HepG2 (cell line): ENCODE measurements around the gene PKIG. TPM values are rescaled to one million over a fixed set of nuclear protein-coding genes. Genes with fewer than 3 reads are reported as not detected.

Experiments
- ATAC-seq: fragments of 200-7000 bp; cut with Tn5 transposase; 3 replicates; pipeline ENCODE4 v1.9.1; 2020; ENCODE audit warnings: mild to moderate bottlenecking, moderate library complexity
- BruUV-seq: library from RNA; stranded (reverse); fragments of 400-500 nt; replicated peaks from 2 replicates; lab custom pipeline; 2021; lab: Mats Ljungman, UMichigan
- CTCF ChIA-PET: fragments of 300-600 bp; formaldehyde crosslinking; extraction: SDS; loops from one replicate; lab custom pipeline; 2021; ENCODE audit warnings: low total read pairs, inconsistent platforms, low intra/inter-chr PET ratio; lab: Yijun Ruan, JAX
- POLR2A ChIA-PET: fragments of 350-600 bp; sonication (Branson Sonifier 250); formaldehyde crosslinking; loops from one replicate; lab custom pipeline; 2020; ENCODE audit warnings: antibody characterized with exemption, inconsistent platforms; lab: Yijun Ruan, JAX
- DNase-seq: peaks from one replicate; pipeline ENCODE4 v3.0.0-alpha.2; 2015; ENCODE audit warnings: low spot score
- FAIRE-seq: peaks from 3 replicates; lab custom pipeline; 2011; peaks lifted over from hg19 to GRCh38; lab: Jason Lieb, UNC
- H2AFZ ChIP-seq: one replicate; pipeline ENCODE4 v1.6.1; 2011; ENCODE audit warnings: low read length, inconsistent platforms
- H3K27ac ChIP-seq: fragments of 300-600 bp; 3 replicates; pipeline ENCODE4 v1.8.0; 2011; ENCODE audit warnings: mixed run types, mild to moderate bottlenecking, mixed read lengths, low read length, inconsistent platforms; ENCODE audit not compliant: insufficient read depth; ENCODE audit errors: extremely low read length
- H3K27me3 ChIP-seq, 2 experiments: fragments of 200-600 bp in 1 of 2; 2 replicates in 1 of 2; 3 replicates in 1 of 2; pipeline versions ENCODE4 v1.6.0 to v1.8.0; 2011; ENCODE audit warnings: low read length in 2 of 2, mild to moderate bottlenecking in 2 of 2, moderate library complexity in 2 of 2, inconsistent platforms in 1 of 2; ENCODE audit not compliant: insufficient read depth in 2 of 2, control insufficient read depth in 1 of 2
- H3K36me3 ChIP-seq, 2 experiments: fragments of 200-600 bp in 1 of 2; replicated peaks in 1 of 2; 2 replicates in 1 of 2; 3 replicates in 1 of 2; pipeline versions ENCODE4 v1.5.1 to v1.8.0; 2011; ENCODE audit warnings: low read length in 2 of 2, inconsistent platforms in 1 of 2; ENCODE audit not compliant: insufficient read depth in 2 of 2, control insufficient read depth in 1 of 2
- H3K4me1 ChIP-seq: 2 replicates; pipeline ENCODE4 v1.5.1; 2012; ENCODE audit warnings: low read length, inconsistent platforms; ENCODE audit not compliant: insufficient read depth
- H3K4me2 ChIP-seq: 2 replicates; pipeline ENCODE4 v1.6.0; 2011; ENCODE audit warnings: low read depth, low read length, inconsistent platforms
- H3K4me3 ChIP-seq, 3 experiments: fragments of 200-600 bp in 1 of 3; sonication (generic), shearing (Covaris generic) in 1 of 3; replicated peaks in 1 of 3; 2 replicates each; pipeline ENCODE4 v1.5.1; 2011 to 2016; ENCODE audit warnings: low read length in 3 of 3, inconsistent platforms in 2 of 3, low read depth in 2 of 3, mild to moderate bottlenecking in 2 of 3, control low read depth in 1 of 3, mixed read lengths in 1 of 3; ENCODE audit not compliant: insufficient read depth in 1 of 3
- H3K79me2 ChIP-seq: one replicate; pipeline ENCODE4 v1.6.1; 2011; ENCODE audit warnings: low read length, inconsistent platforms; ENCODE audit not compliant: insufficient read depth
- H3K9ac ChIP-seq: 2 replicates; pipeline ENCODE4 v1.6.0; 2011; ENCODE audit warnings: mild to moderate bottlenecking, low read depth, low read length, inconsistent platforms; ENCODE audit not compliant: insufficient read depth
- H3K9me3 ChIP-seq: 2 replicates; pipeline ENCODE4 v1.5.1; 2012; ENCODE audit warnings: mild to moderate bottlenecking, low read length
- H4K20me1 ChIP-seq: 2 replicates; pipeline ENCODE4 v1.6.0; 2011; ENCODE audit warnings: inconsistent platforms, mild to moderate bottlenecking, low read length, moderate library complexity; ENCODE audit not compliant: insufficient read depth
- CHD2 ChIP-seq: IDR thresholded peaks from 2 replicates; pipeline ENCODE4 v1.6.1; 2011; ENCODE audit warnings: low read depth, low read length, improper control_type of control experiment
- ELK4 ChIP-seq: sonication (generic); formaldehyde crosslinking; IDR thresholded peaks from 2 replicates; pipeline ENCODE4 v1.9.0; 2021; ENCODE audit warnings: missing genetic modification reagents, borderline replicate concordance
- FOSL1 ChIP-seq: sonication (generic); formaldehyde crosslinking; IDR thresholded peaks from 2 replicates; pipeline ENCODE4 v1.9.0; 2021; ENCODE audit warnings: missing genetic modification reagents, borderline replicate concordance
- FOXA3 ChIP-seq: IDR thresholded peaks from 2 replicates; pipeline ENCODE4 v1.6.1; 2016; ENCODE audit warnings: missing genetic modification reagents, missing compliant biosample characterization
- KLF13 ChIP-seq: sonication (generic); formaldehyde crosslinking; IDR thresholded peaks from 2 replicates; pipeline ENCODE4 v1.4.0; 2020; ENCODE audit warnings: mild to moderate bottlenecking, missing genetic modification reagents
- MIER2 ChIP-seq: IDR thresholded peaks from 2 replicates; pipeline ENCODE4 v1.6.1; 2016; ENCODE audit warnings: missing biosample characterization, missing genetic modification reagents
- PAX8 ChIP-seq: sonication (generic); formaldehyde crosslinking; IDR thresholded peaks from 2 replicates; pipeline ENCODE4 v1.8.0; 2022; ENCODE audit warnings: mild to moderate bottlenecking, missing genetic modification reagents, borderline replicate concordance
- RORA ChIP-seq: sonication (generic); formaldehyde crosslinking; IDR thresholded peaks from 2 replicates; pipeline ENCODE4 v1.5.0; 2020; ENCODE audit warnings: mild to moderate bottlenecking, missing genetic modification reagents, moderate library complexity
- SNAI1 ChIP-seq: sonication (generic); formaldehyde crosslinking; IDR thresholded peaks from 2 replicates; pipeline ENCODE4 v1.5.0; 2020; ENCODE audit warnings: mild to moderate bottlenecking, missing genetic modification reagents, borderline replicate concordance
- ZBTB1 ChIP-seq: sonication (generic); formaldehyde crosslinking; IDR thresholded peaks from 2 replicates; pipeline ENCODE4 v1.4.0; 2020; ENCODE audit warnings: missing genetic modification reagents, borderline replicate concordance
- ZBTB3 ChIP-seq: sonication (generic); formaldehyde crosslinking; IDR thresholded peaks from 2 replicates; pipeline ENCODE4 v1.4.0; 2020; ENCODE audit warnings: low read depth, mild to moderate bottlenecking, moderate library complexity, missing genetic modification reagents, borderline replicate concordance
- ZFY ChIP-seq: sonication (generic); formaldehyde crosslinking; IDR thresholded peaks from 2 replicates; pipeline ENCODE4 v1.4.0; 2020; ENCODE audit warnings: missing genetic modification reagents
- ZGPAT ChIP-seq: IDR thresholded peaks from 2 replicates; pipeline ENCODE4 v1.6.1; 2016; ENCODE audit warnings: mild to moderate bottlenecking
- ZNF17 ChIP-seq: sonication (generic); formaldehyde crosslinking; IDR thresholded peaks from 2 replicates; pipeline ENCODE4 v1.5.0; 2020; ENCODE audit warnings: mild to moderate bottlenecking, missing genetic modification reagents
- ZNF224 ChIP-seq: sonication (generic); formaldehyde crosslinking; IDR thresholded peaks from 2 replicates; pipeline ENCODE4 v1.5.0; 2020; ENCODE audit warnings: mild to moderate bottlenecking, missing genetic modification reagents
- ZNF264 ChIP-seq: sonication (generic); formaldehyde crosslinking; IDR thresholded peaks from 2 replicates; pipeline ENCODE4 v1.4.0; 2020; ENCODE audit warnings: missing genetic modification reagents
- ZNF282 ChIP-seq: fragments of 450-650 bp; IDR thresholded peaks from 2 replicates; pipeline ENCODE4 v1.6.1; 2018; ENCODE audit not compliant: partially characterized antibody
- ZNF292 ChIP-seq: sonication (generic); formaldehyde crosslinking; IDR thresholded peaks from 2 replicates; pipeline ENCODE4 v1.8.1; 2022; ENCODE audit warnings: mild to moderate bottlenecking, low read depth, missing genetic modification reagents, borderline replicate concordance
- ZNF605 ChIP-seq: sonication (generic); formaldehyde crosslinking; IDR thresholded peaks from 2 replicates; pipeline ENCODE4 v1.8.0; 2022; ENCODE audit warnings: mild to moderate bottlenecking, missing genetic modification reagents
- ZNF691 ChIP-seq: sonication (generic); formaldehyde crosslinking; IDR thresholded peaks from 2 replicates; pipeline ENCODE4 v1.4.0; 2020; ENCODE audit warnings: missing genetic modification reagents, low read depth, mild to moderate bottlenecking, borderline replicate concordance
- ZNF768 ChIP-seq: sonication (generic); formaldehyde crosslinking; IDR thresholded peaks from 2 replicates; pipeline ENCODE4 v1.4.0; 2020; ENCODE audit warnings: missing genetic modification reagents
- ZNF784 ChIP-seq: sonication (generic); formaldehyde crosslinking; IDR thresholded peaks from 2 replicates; pipeline ENCODE4 v1.5.1; 2020; ENCODE audit warnings: missing genetic modification reagents, mild to moderate bottlenecking, borderline replicate concordance
- ZSCAN25 ChIP-seq: sonication (generic); formaldehyde crosslinking; IDR thresholded peaks from 2 replicates; pipeline ENCODE4 v1.8.0; 2022; ENCODE audit warnings: mild to moderate bottlenecking, missing genetic modification reagents
- WGBS: methylation state at CpG from one replicate; pipeline ENCODE4 v1.1.6; 2017; ENCODE audit warnings: low lambda C conversion rate; 5-methylcytosine and 5-hydroxymethylcytosine counted together
- in situ Hi-C: cut with HindIII; loops from 2 replicates; pipeline ENCODE4 v1.10.0; 2017; ENCODE audit warnings: low pct_unique_long_range_greater_than_20kb; ENCODE audit not compliant: extremely low pct_ligation_motif_present
- intact Hi-C: fragments of 100-400 bp; cut with micrococcal nuclease; formaldehyde crosslinking; loops from one replicate; pipeline ENCODE4 v1.10.0; 2022; ENCODE audit not compliant: unreplicated experiment
- polyA plus RNA-seq, 8 experiments: library from polyadenylated mRNA; depleted of rRNA in 3 of 8; stranded (reverse) in 7 of 8; unstranded in 1 of 8; fragments of >200 nt; fragmentation: Illumina TruSeq in 4 of 8; extraction: Trizol in 4 of 8; gene quantifications; 2 replicates each; pipeline versions ENCODE4 v1.2.1 to v1.2.3, GENCODE V29; 2011 to 2016; ENCODE audit warnings: low read depth in 4 of 8, missing spikeins in 1 of 8, mixed read lengths in 1 of 8; ENCODE audit not compliant: insufficient read depth in 1 of 8
- total RNA-seq, 5 experiments: library from RNA; depleted of rRNA; stranded (reverse); fragments of >200 nt; fragmentation: Illumina TruSeq; extraction: Trizol; gene quantifications; 2 replicates each; pipeline ENCODE4 v1.2.3, GENCODE V29; 2016; ENCODE audit warnings: low read depth in 1 of 5

The PKIG gene
- total and polyA plus RNA-seq, 2 of the 13 experiments (the other 11 are each of a cell fraction or from before 2014, with no cell fraction given) = 30.8 to 44.5 TPM

GRCh38 chr20:44601236-44601671 lies 18.9 kb downstream of the PKIG start:
- ATAC-seq = peak; percentile 31; the same call in 2 of the 3 replicates
- ChIA-PET CTCF (no interaction called here), POLR2A (interaction anchor here (0.9 kb wide), 1 partner anchor 80 kb away, joined by 3 read pairs; the partner anchor contains the start of gene SERINC3)
- Histone ChIP-seq H3K9ac (no peak overlapping the region; the same call in 1 of the 2 replicates), H2AFZ (no peak overlapping the region), H3K4me2 (peak overlapping the region; percentile 25; the same call in 1 of the 2 replicates), H3K79me2 (no peaks in the 10 kb centered on the region), H3K9me3 (no peaks in the 10 kb centered on the region), H3K27ac (peak overlapping the region; percentile 3), H3K4me1 (peaks cover 25% of the 10 kb centered on the region), H3K4me3 (no peak overlapping the region), H3K36me3 (no peaks in the 10 kb centered on the region), H4K20me1 (no peaks in the 10 kb centered on the region), H3K27me3 (no peaks in the 10 kb centered on the region)
- in situ Hi-C loops = no loop called here
- FAIRE-seq = no peak
- DNase-seq = no peak
- 94% methylated on average over 7 of the region's 7 CpGs for WGBS
- no TSS peak for BruUV-seq
- intact Hi-C loops = no loop called here
- TF ChIP-seq ZNF691 (CRISPR knock-in tag) = no peak
- TF ChIP-seq ZBTB1 (CRISPR knock-in tag) = no peak
- no peak for TF ChIP-seq ZSCAN25 (CRISPR knock-in tag)
- TF ChIP-seq ZNF282 = no peak
- TF ChIP-seq RORA = no peak
- no peak for TF ChIP-seq ZGPAT (CRISPR knock-in tag)
- no peak for TF ChIP-seq ZNF224
- no peak for TF ChIP-seq MIER2 (CRISPR knock-in tag)
- TF ChIP-seq FOSL1 = no peak
- TF ChIP-seq SNAI1 = no peak
- no peak for TF ChIP-seq ZFY
- no peak for TF ChIP-seq ZNF264
- no peak for TF ChIP-seq CHD2
- TF ChIP-seq ZBTB3 (CRISPR knock-in tag) = no peak
- no peak for TF ChIP-seq FOXA3 (CRISPR knock-in tag)
- no peak for TF ChIP-seq PAX8 (CRISPR knock-in tag)
- 0 out of 2 replicates have a peak, but pooled peaks have one; percentile 22 for TF ChIP-seq ZNF292 (CRISPR knock-in tag)
- no peak for TF ChIP-seq ZNF605 (CRISPR knock-in tag)
- no peak for TF ChIP-seq ZNF784 (CRISPR knock-in tag)
- no peak for TF ChIP-seq KLF13 (CRISPR knock-in tag)
- no peak for TF ChIP-seq ZNF17 (CRISPR knock-in tag)
- TF ChIP-seq ZNF768 (CRISPR knock-in tag) = no peak; the same call in 1 of the 2 replicates
- TF ChIP-seq ELK4 (CRISPR knock-in tag) = no peak
